Ascending aorta (tissue), 2 donors: ENCODE measurements around the gene GLS2. TPM values are rescaled to one million over a fixed set of nuclear protein-coding genes. Genes with fewer than 3 reads are reported as not detected.

Source experiments
- DNase-seq, 2 donors: peaks; one replicate each; pipeline ENCODE4 v3.0.0-alpha.2; 2019; ENCODE audit warnings: low spot score in 2 of 2
- H3K27ac ChIP-seq, 2 donors: fragments of 200-600 bp; sonication (generic); one replicate each; pipeline ENCODE4 v1.5.1; 2016 to 2017; ENCODE audit warnings: mild to moderate bottlenecking in 1 of 2
- H3K27me3 ChIP-seq: fragments of 200-600 bp; sonication (generic); one replicate; pipeline ENCODE4 v1.5.1; 2017
- H3K36me3 ChIP-seq, 2 donors: fragments of 200-600 bp; sonication (generic); one replicate each; pipeline ENCODE4 v1.5.1; 2016
- H3K4me1 ChIP-seq, 2 donors: fragments of 200-600 bp; sonication (generic); one replicate each; pipeline ENCODE4 v1.5.1; 2016 to 2017; ENCODE audit warnings: mild to moderate bottlenecking in 1 of 2
- H3K4me3 ChIP-seq, 2 donors: fragments of 200-600 bp; sonication (generic); one replicate each; pipeline ENCODE4 v1.5.1; 2016 to 2017; ENCODE audit warnings: mild to moderate bottlenecking in 1 of 2
- H3K9me3 ChIP-seq, 2 donors: fragments of 200-600 bp; sonication (generic); one replicate each; pipeline ENCODE4 v1.5.1; 2016
- CTCF ChIP-seq, 3 experiments: fragments of 200-600 bp in 2 of 3; fragments of 450-650 bp in 1 of 3; sonication (generic) in 2 of 3; IDR thresholded peaks; one replicate each; pipeline ENCODE4 v1.5.1; 2016 to 2019; ENCODE audit warnings: antibody characterized with exemption in 3 of 3, mild to moderate bottlenecking in 1 of 3, moderate library complexity in 1 of 3
- intact Hi-C: fragments of 100-400 bp; cut with DNase I; formaldehyde crosslinking; loops from one replicate; pipeline ENCODE4 v1.15.1; 2023
- total RNA-seq: library from RNA; depleted of rRNA; stranded (reverse); fragments of >200 nt; gene quantifications from one replicate; pipeline ENCODE4 v1.1.0, GENCODE V29; 2016

Gene GLS2
- total RNA-seq, 1 donor from 2014 or later, result not detected

DNA sequence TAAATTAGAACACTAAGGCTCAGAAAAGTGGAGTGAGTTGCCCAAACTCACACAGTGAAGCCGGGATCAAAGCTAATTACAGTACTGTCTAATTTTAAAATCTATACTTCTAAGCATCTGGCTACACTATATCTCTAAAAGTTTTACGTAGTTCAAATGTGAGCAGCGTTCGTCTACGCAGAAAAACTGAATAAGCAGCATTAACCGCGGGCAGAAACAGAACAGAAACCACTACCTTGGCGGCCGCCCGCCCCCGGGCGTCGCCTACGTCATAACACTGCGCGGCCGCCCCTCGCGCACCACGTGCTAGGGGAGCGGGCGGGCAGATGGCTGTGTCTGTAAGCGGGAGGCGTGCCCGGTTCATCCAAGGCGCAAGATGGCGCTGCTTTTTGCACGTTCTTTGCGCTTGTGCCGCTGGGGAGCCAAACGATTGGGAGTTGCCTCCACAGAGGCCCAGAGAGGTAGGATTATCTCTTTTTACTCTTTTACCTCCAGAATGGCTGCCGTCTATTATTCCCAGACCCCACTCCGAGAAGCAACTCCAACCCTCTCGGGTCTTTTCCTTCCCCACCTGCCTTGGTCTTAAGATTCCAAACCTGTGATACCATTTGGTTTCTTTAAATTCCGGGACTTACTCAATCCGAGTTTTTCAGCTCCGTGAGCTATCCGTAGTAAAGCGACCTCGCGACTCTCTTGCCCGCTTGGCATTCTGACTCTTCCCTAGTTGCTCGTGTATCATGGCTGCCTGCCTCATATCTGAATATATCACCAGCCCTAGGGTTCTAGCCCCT lies 19.6 kb downstream of the GLS2 start, which contains the start of gene SPRYD4:
TSS of gene SPRYD4 (plus strand) at position 363 of the 791 bp plus-strand sequence. CDS start at position 377, 14 bp downstream.
- intact Hi-C loops, result loop anchor here (1.0 to 10.0 kb wide), 3 partner anchors 152 to 351 kb away; partner anchors contain the start of genes RPL41 and ZC3H10
- peak; percentile 81 to 96 for DNase-seq
- peak in 2 of 3 experiments; percentile 38 to 47 for TF ChIP-seq CTCF (IDR thresholded peaks at IDR 0.05)

GRCh38 chr12:56462565-56462964 lies 25.4 kb downstream of the GLS2 start:
- Histone ChIP-seq H3K27me3 (no peaks in the 10 kb centered on the region), H3K36me3 (no peaks in the 10 kb centered on the region), H3K27ac (no peak overlapping the region), H3K9me3 (no peaks in the 10 kb centered on the region), H3K4me1 (peaks cover 0 to 4% of the 10 kb centered on the region in 2 donors), H3K4me3 (no peak overlapping the region)
- no peak for DNase-seq
- TF ChIP-seq CTCF (IDR thresholded peaks at IDR 0.05), result no peak
- intact Hi-C loops, result loop anchor here (10.0 kb wide), 1 partner anchor 268 kb away; no protein-coding TSS in a partner anchor

More for the DNA sequence above, 19.6 kb downstream of the GLS2 start, which contains the start of gene SPRYD4:
- Histone ChIP-seq H3K9me3 (no peaks in the 10 kb centered on the region), H3K4me1 (peaks cover 0 to 16% of the 10 kb centered on the region in 2 donors), H3K27me3 (no peaks in the 10 kb centered on the region), H3K36me3 (no peaks in the 10 kb centered on the region), H3K27ac (peak within 1 kb of the TSS; percentile 78 to 90), H3K4me3 (peak within 1 kb of the TSS; percentile 58 to 85)

GRCh38 chr12:56461235-56462159 lies 26.5 kb downstream of the GLS2 start:
- no peaks in the 10 kb centered on the region for H3K36me3 ChIP-seq
- intact Hi-C loops, result loop anchor here (10.0 kb wide), 1 partner anchor 267 kb away; no protein-coding TSS in a partner anchor
- no peaks in the 10 kb centered on the region for H3K27me3 ChIP-seq
- TF ChIP-seq CTCF (IDR thresholded peaks at IDR 0.05), result no peak
- no peak overlapping the region for H3K27ac ChIP-seq
- no peak overlapping the region for H3K4me3 ChIP-seq
- H3K4me1 ChIP-seq, result peaks cover 0 to 3% of the 10 kb centered on the region in 2 donors
- no peaks in the 10 kb centered on the region for H3K9me3 ChIP-seq
- no peak for DNase-seq

DNA sequence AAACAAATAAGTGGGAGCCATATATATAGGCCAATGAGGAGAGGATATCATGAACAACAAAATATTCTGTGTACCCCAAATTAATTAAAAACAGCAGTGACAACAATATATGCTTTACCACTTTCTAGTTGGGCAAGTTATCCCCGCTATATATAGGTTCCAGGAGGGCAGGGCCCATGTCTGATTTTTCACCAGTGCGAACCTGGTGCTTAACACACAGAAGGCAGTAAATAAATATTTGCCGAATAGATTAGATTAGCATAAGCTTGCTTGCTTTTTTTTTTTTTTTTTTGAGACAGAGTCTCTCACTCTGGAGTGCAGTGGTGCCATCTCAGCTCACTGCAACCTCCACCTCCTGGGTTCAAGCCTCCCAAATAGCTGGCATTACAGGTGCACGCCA lies 30.1 kb downstream of the GLS2 start:
- DNase-seq, result no peak
- Histone ChIP-seq H3K36me3 (no peaks in the 10 kb centered on the region), H3K4me3 (no peak overlapping the region), H3K4me1 (no peaks in the 10 kb centered on the region), H3K9me3 (no peaks in the 10 kb centered on the region), H3K27me3 (no peaks in the 10 kb centered on the region), H3K27ac (no peak overlapping the region)
- intact Hi-C loops, result no loop called here
- no peak for TF ChIP-seq CTCF (IDR thresholded peaks at IDR 0.05)

GRCh38 chr12:56454557-56454956 lies 33.4 kb downstream of the GLS2 start, which contains the start of gene MIP:
TSS of gene MIP (minus strand) at chr12:56454657. CDS start at chr12:56454613, 44 bp downstream.
- Histone ChIP-seq H3K27me3 (no peaks in the 10 kb centered on the region), H3K4me1 (no peaks in the 10 kb centered on the region), H3K9me3 (no peaks in the 10 kb centered on the region), H3K4me3 (no peak within 1 kb of the TSS), H3K36me3 (no peaks in the 10 kb centered on the region), H3K27ac (no peak within 1 kb of the TSS)
- no peak for DNase-seq
- intact Hi-C loops, result no loop called here
- no peak for TF ChIP-seq CTCF (IDR thresholded peaks at IDR 0.05)
